GM12878 (cell line): ENCODE results near the gene PID1.

Experiments used
- CTCF ChIP-seq, 3 experiments: IDR thresholded peaks in 2 of 3; conservative IDR thresholded peaks in 1 of 3; 2 replicates each; pipeline ENCODE4 v1.5.1; 2011; ENCODE audit warnings: low read depth in 3 of 3, low read length in 3 of 3, mild to moderate bottlenecking in 3 of 3, control low read depth in 2 of 3, moderate library complexity in 2 of 3, inconsistent platforms in 1 of 3, mixed read lengths in 1 of 3; ENCODE audit not compliant: control insufficient read depth in 2 of 3, insufficient read depth in 1 of 3; ENCODE audit errors: extremely low read depth in 1 of 3
- MTA3 ChIP-seq: IDR thresholded peaks from 2 replicates; pipeline ENCODE4 v1.6.1; 2012; ENCODE audit warnings: low read length, inconsistent platforms, borderline replicate concordance
- MYC ChIP-seq: IDR thresholded peaks from 2 replicates; pipeline ENCODE4 v1.6.1; 2011; ENCODE audit warnings: mild to moderate bottlenecking, low read length, moderate library complexity, inconsistent platforms; ENCODE audit not compliant: insufficient read depth, insufficient replicate concordance, insufficient read length, severe bottlenecking
- RB1 ChIP-seq: fragments of 450-650 bp; formaldehyde crosslinking; IDR thresholded peaks from 2 replicates; pipeline ENCODE4 v1.6.1; 2017; ENCODE audit warnings: mild to moderate bottlenecking, borderline replicate concordance

- TF ChIP-seq MYC (no peak), RB1 (no peak), MTA3 (no peak), CTCF (IDR thresholded peaks at IDR 0.05 in 2 of 3, conservative IDR thresholded peaks at IDR 0.05 in 1 of 3; ENCODE audit: control insufficient read depth in 2 of 3, extremely low read depth in 1 of 3, insufficient read depth in 1 of 3, low read depth in 3 of 3, low read length in 3 of 3) (no peak)
Measured at GRCh38 chr2:229178706-229179105, 92.4 kb downstream of the PID1 start.
